ENCODE measurements around the gene LDLRAD3. TPM values are rescaled to one million over a fixed set of nuclear protein-coding genes. Genes with fewer than 3 reads are reported as not detected.
"Not testable (repeated sequence)": the region's sequence is repeated elsewhere in the genome, so short reads cannot be mapped to it uniquely, and the experiment has no call there.

LDLRAD3 gene
- total and polyA plus RNA-seq, 7 experiments from 2014 or later = 0.08 to 6.9 (median 0.41) TPM; not detected in 3

DNA sequence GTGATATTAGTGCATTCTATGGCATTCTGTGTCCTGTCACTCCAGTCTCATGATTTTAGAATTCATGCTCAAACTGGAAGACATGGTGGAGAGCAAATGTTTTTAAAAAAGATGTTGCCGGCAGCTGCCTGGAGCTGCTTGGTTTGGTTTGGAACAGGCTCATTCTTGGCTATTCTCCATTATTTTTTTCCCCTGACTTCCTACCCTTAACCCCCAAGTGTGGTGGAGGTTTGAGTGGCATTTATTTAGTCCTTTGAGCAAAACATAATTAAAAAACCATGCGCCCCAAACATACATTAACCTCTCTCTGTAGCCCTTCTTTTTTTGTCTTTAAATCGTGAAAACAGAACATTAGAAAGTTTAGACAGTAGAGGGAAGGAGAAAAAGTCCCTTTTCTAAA lies 94.7 kb downstream of the LDLRAD3 start:
- CTCF ChIA-PET = no interaction called here

GRCh38 chr11:36039471-36039870 lies 95.6 kb downstream of the LDLRAD3 start:
- no peaks in the 10 kb centered on the region for H3K36me3 Mint-ChIP-seq
- no peak for DNase-seq
- no peak overlapping the region for H3K4me3 Mint-ChIP-seq
- no peaks in the 10 kb centered on the region for H3K4me1 Mint-ChIP-seq
- H3K27me3 Mint-ChIP-seq = peaks cover 0 to 11% (median 9%) of the 10 kb centered on the region in 5 donors
- no peaks in the 10 kb centered on the region for H3K9me3 Mint-ChIP-seq
- ATAC-seq = no peak
- Histone ChIP-seq H3K4me1 (ENCODE audit: control insufficient read depth in 2 of 2, insufficient read depth in 2 of 2, low read length in 2 of 2) (no peaks in the 10 kb centered on the region), H3K36me3 (ENCODE audit: control insufficient read depth in 2 of 3, insufficient read depth in 3 of 3, low read length in 3 of 3) (no peaks in the 10 kb centered on the region), H3K4me3 (ENCODE audit: low read length) (no peak overlapping the region), H3K9me3 (ENCODE audit: control insufficient read depth in 2 of 3, low read length in 3 of 3) (no peaks in the 10 kb centered on the region), H3K27me3 (ENCODE audit: control insufficient read depth in 2 of 2, insufficient read depth in 2 of 2, low read length in 2 of 2) (no peaks in the 10 kb centered on the region), H3K27ac (ENCODE audit: low read depth, low read length) (no peak overlapping the region)
- POLR2A ChIA-PET = no interaction called here
- CTCF ChIA-PET = no interaction called here
- intact Hi-C loops (cut with micrococcal nuclease) = no loop called here
- no peak overlapping the region for H3K27ac Mint-ChIP-seq

More for the DNA sequence above, 94.7 kb downstream of the LDLRAD3 start:
- H3K4me3 ChIP-seq (ENCODE audit: low read length) = no peak overlapping the region
- Mint-ChIP-seq H3K4me1 (no peaks in the 10 kb centered on the region), H3K4me3 (no peak overlapping the region), H3K27ac (no peak overlapping the region), H3K9me3 (no peaks in the 10 kb centered on the region), H3K36me3 (no peaks in the 10 kb centered on the region), H3K27me3 (peaks cover 0 to 13% (median 9%) of the 10 kb centered on the region in 5 donors)
- H3K27me3 ChIP-seq (ENCODE audit: control insufficient read depth in 2 of 2, insufficient read depth in 2 of 2, low read length in 2 of 2) = no peaks in the 10 kb centered on the region
- intact Hi-C loops (cut with micrococcal nuclease) = no loop called here
- no peaks in the 10 kb centered on the region for H3K4me1 ChIP-seq (ENCODE audit: control insufficient read depth in 2 of 2, insufficient read depth in 2 of 2, low read length in 2 of 2)
- H3K27ac ChIP-seq (ENCODE audit: low read depth, low read length) = no peak overlapping the region
- DNase-seq (no peak), ATAC-seq (no peak)
- H3K36me3 ChIP-seq (ENCODE audit: control insufficient read depth in 2 of 3, insufficient read depth in 3 of 3, low read length in 3 of 3) = no peaks in the 10 kb centered on the region
- no peaks in the 10 kb centered on the region for H3K9me3 ChIP-seq (ENCODE audit: control insufficient read depth in 2 of 3, low read length in 3 of 3)
- POLR2A ChIA-PET = no interaction called here

GRCh38 chr11:36041988-36042611 lies 98.2 kb downstream of the LDLRAD3 start:
- Histone ChIP-seq H3K27ac (ENCODE audit: low read depth, low read length) (no peak overlapping the region), H3K36me3 (ENCODE audit: control insufficient read depth in 2 of 3, insufficient read depth in 3 of 3, low read length in 3 of 3) (no peaks in the 10 kb centered on the region), H3K9me3 (ENCODE audit: control insufficient read depth in 2 of 3, low read length in 3 of 3) (no peaks in the 10 kb centered on the region), H3K4me1 (ENCODE audit: control insufficient read depth in 2 of 2, insufficient read depth in 2 of 2, low read length in 2 of 2) (no peaks in the 10 kb centered on the region), H3K27me3 (ENCODE audit: control insufficient read depth in 2 of 2, insufficient read depth in 2 of 2, low read length in 2 of 2) (no peaks in the 10 kb centered on the region), H3K4me3 (ENCODE audit: low read length) (no peak overlapping the region)
- ChIA-PET POLR2A (no interaction called here), CTCF (no interaction called here)
- intact Hi-C loops (cut with micrococcal nuclease) = loop anchor here (1.0 to 5.0 kb wide), 4 partner anchors 224 to 451 kb away; partner anchors contain the start of gene FJX1 (in 1 of the 2)
- peaks cover 0 to 11% (median 9%) of the 10 kb centered on the region in 5 donors for H3K27me3 Mint-ChIP-seq
- no peak for DNase-seq
- no peaks in the 10 kb centered on the region for H3K36me3 Mint-ChIP-seq
- peaks cover 0 to 6% (median 0%) of the 10 kb centered on the region in 11 donors for H3K9me3 Mint-ChIP-seq
- no peak overlapping the region for H3K4me3 Mint-ChIP-seq
- no peaks in the 10 kb centered on the region for H3K4me1 Mint-ChIP-seq
- no peak for ATAC-seq
- H3K27ac Mint-ChIP-seq = no peak overlapping the region

DNA sequence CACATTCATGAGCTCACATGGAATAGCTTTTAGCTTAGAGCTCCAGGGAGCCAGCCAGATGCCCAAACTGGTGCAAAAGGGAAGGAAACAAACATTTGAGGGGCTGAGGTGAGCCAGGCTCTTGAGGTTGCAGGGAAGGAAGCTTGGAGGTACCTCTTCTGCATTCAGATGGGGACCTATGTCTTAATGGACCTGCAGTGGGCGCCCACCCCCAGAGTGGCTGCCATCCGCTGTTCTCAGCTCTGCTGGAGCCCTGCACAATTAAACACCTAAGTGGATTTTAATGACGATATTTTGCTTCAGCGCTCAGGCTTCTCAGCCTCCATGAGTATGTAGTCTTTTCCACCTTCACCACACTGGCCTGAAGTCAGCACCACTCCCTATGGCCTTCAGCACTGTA lies 100.8 kb downstream of the LDLRAD3 start:
- no peak for DNase-seq
- Histone ChIP-seq H3K4me1 (ENCODE audit: control insufficient read depth in 2 of 2, insufficient read depth in 2 of 2, low read length in 2 of 2) (no peaks in the 10 kb centered on the region), H3K27me3 (ENCODE audit: control insufficient read depth in 2 of 2, insufficient read depth in 2 of 2, low read length in 2 of 2) (no peaks in the 10 kb centered on the region), H3K36me3 (ENCODE audit: control insufficient read depth in 2 of 3, insufficient read depth in 3 of 3, low read length in 3 of 3) (no peaks in the 10 kb centered on the region), H3K27ac (ENCODE audit: low read depth, low read length) (no peak overlapping the region), H3K9me3 (ENCODE audit: control insufficient read depth in 2 of 3, low read length in 3 of 3) (no peaks in the 10 kb centered on the region), H3K4me3 (ENCODE audit: low read length) (no peak overlapping the region)
- intact Hi-C loops (cut with micrococcal nuclease) = loop anchor here in 1 of 2 donors (5.0 kb wide), 2 partner anchors 223 to 427 kb away; partner anchors contain the start of gene FJX1
- Mint-ChIP-seq H3K36me3 (no peaks in the 10 kb centered on the region), H3K9me3 (peaks cover 0 to 6% (median 0%) of the 10 kb centered on the region in 11 donors), H3K4me1 (no peaks in the 10 kb centered on the region), H3K27me3 (peaks cover 6 to 17% (median 8%) of the 10 kb centered on the region in 5 donors), H3K27ac (no peak overlapping the region), H3K4me3 (no peak overlapping the region)
- CTCF ChIA-PET = no interaction called here
- no peak for ATAC-seq
- POLR2A ChIA-PET = no interaction called here

GRCh38 chr11:36045945-36046344 lies 102.1 kb downstream of the LDLRAD3 start:
- H3K36me3 ChIP-seq (ENCODE audit: control insufficient read depth in 2 of 3, insufficient read depth in 3 of 3, low read length in 3 of 3); CTCF ChIA-PET; H3K27ac ChIP-seq (ENCODE audit: low read depth, low read length); ATAC-seq; H3K27ac Mint-ChIP-seq; H3K4me1 ChIP-seq (ENCODE audit: control insufficient read depth in 2 of 2, insufficient read depth in 2 of 2, low read length in 2 of 2); H3K36me3 Mint-ChIP-seq; H3K9me3 ChIP-seq (ENCODE audit: control insufficient read depth in 2 of 3, low read length in 3 of 3); H3K4me3 Mint-ChIP-seq; H3K9me3 Mint-ChIP-seq; intact Hi-C loops (cut with micrococcal nuclease); DNase-seq; POLR2A ChIA-PET; H3K4me1 Mint-ChIP-seq; H3K27me3 ChIP-seq (ENCODE audit: control insufficient read depth in 2 of 2, insufficient read depth in 2 of 2, low read length in 2 of 2); H3K4me3 ChIP-seq (ENCODE audit: low read length): not testable (repeated sequence)
- H3K27me3 Mint-ChIP-seq = peaks cover 5 to 26% (median 11%) of the 10 kb centered on the region in 5 donors

GRCh38 chr11:36046932-36047331 lies 103.1 kb downstream of the LDLRAD3 start:
- H3K27ac ChIP-seq (ENCODE audit: low read depth, low read length) = no peak overlapping the region
- H3K4me3 ChIP-seq (ENCODE audit: low read length) = no peak overlapping the region
- intact Hi-C loops (cut with micrococcal nuclease) = no loop called here
- H3K4me1 ChIP-seq (ENCODE audit: control insufficient read depth in 2 of 2, insufficient read depth in 2 of 2, low read length in 2 of 2) = no peaks in the 10 kb centered on the region
- no peaks in the 10 kb centered on the region for H3K36me3 ChIP-seq (ENCODE audit: control insufficient read depth in 2 of 3, insufficient read depth in 3 of 3, low read length in 3 of 3)
- no peaks in the 10 kb centered on the region for H3K27me3 ChIP-seq (ENCODE audit: control insufficient read depth in 2 of 2, insufficient read depth in 2 of 2, low read length in 2 of 2)
- Mint-ChIP-seq H3K9me3 (peaks cover 0 to 6% (median 0%) of the 10 kb centered on the region in 11 donors), H3K27ac (no peak overlapping the region), H3K36me3 (no peaks in the 10 kb centered on the region), H3K27me3 (peaks cover under 1 to 30% (median 16%) of the 10 kb centered on the region in 5 donors), H3K4me3 (no peak overlapping the region), H3K4me1 (peaks cover 0 to 3% (median 0%) of the 10 kb centered on the region in 7 donors)
- CTCF ChIA-PET = no interaction called here
- no peaks in the 10 kb centered on the region for H3K9me3 ChIP-seq (ENCODE audit: control insufficient read depth in 2 of 3, low read length in 3 of 3)
- no peak for ATAC-seq
- no peak for DNase-seq
- POLR2A ChIA-PET = no interaction called here

DNA sequence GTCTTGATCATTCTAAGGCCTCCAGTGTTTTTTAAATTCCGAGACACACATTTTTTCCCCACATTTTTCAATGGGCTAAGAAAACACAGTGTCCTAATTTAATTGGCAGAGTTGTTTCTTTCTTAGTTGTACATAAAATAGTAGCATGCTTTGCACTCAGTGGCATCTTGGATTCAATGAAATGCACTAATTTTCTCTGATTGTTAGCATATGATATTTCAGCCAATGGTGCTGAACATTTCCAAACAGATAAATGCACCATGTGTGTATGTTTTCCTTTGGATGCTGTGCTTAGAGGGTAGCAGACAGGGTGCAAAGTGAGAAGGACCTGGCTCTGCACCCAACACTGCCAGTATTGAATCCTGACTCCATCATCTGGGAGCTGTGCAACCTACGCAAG lies 103.5 kb downstream of the LDLRAD3 start:
- no peaks in the 10 kb centered on the region for H3K36me3 Mint-ChIP-seq
- Histone ChIP-seq H3K9me3 (ENCODE audit: control insufficient read depth in 2 of 3, low read length in 3 of 3) (no peaks in the 10 kb centered on the region), H3K4me3 (ENCODE audit: low read length) (no peak overlapping the region), H3K27me3 (ENCODE audit: control insufficient read depth in 2 of 2, insufficient read depth in 2 of 2, low read length in 2 of 2) (no peaks in the 10 kb centered on the region), H3K36me3 (ENCODE audit: control insufficient read depth in 2 of 3, insufficient read depth in 3 of 3, low read length in 3 of 3) (no peaks in the 10 kb centered on the region), H3K27ac (ENCODE audit: low read depth, low read length) (no peak overlapping the region), H3K4me1 (ENCODE audit: control insufficient read depth in 2 of 2, insufficient read depth in 2 of 2, low read length in 2 of 2) (no peaks in the 10 kb centered on the region)
- H3K27me3 Mint-ChIP-seq = peaks cover 0 to 30% (median 16%) of the 10 kb centered on the region in 5 donors
- intact Hi-C loops (cut with micrococcal nuclease) = no loop called here
- ChIA-PET POLR2A (no interaction called here), CTCF (no interaction called here)
- DNase-seq (no peak), ATAC-seq (no peak)
- peaks cover 0 to 3% (median 0%) of the 10 kb centered on the region in 7 donors for H3K4me1 Mint-ChIP-seq
- H3K27ac Mint-ChIP-seq = no peak overlapping the region
- H3K4me3 Mint-ChIP-seq = no peak overlapping the region
- H3K9me3 Mint-ChIP-seq = peaks cover 0 to 6% (median 0%) of the 10 kb centered on the region in 11 donors

Data from naive thymus-derived CD4-positive, alpha-beta T cell (primary cell).